ENCODE results near the gene ADAMTS17. TPM values are rescaled to one million over a fixed set of nuclear protein-coding genes. Genes with fewer than 3 reads are reported as not detected.

The ADAMTS17 gene
- total RNA-seq, 4 donors from 2014 or later, result 7.2 to 15.1 (median 8.9) TPM

- Histone ChIP-seq H3K27ac (no peak overlapping the region), H3K9me3 (peaks cover 0 to 15% (median 3%) of the 10 kb centered on the region in 4 donors), H3K36me3 (no peaks in the 10 kb centered on the region), H3K27me3 (no peaks in the 10 kb centered on the region), H3K4me1 (no peaks in the 10 kb centered on the region), H3K4me3 (no peak overlapping the region)
- TF ChIP-seq CTCF (IDR thresholded peaks at IDR 0.05) (no peak), POLR2A (IDR thresholded peaks at IDR 0.05) (no peak)
- DNase-seq, result no peak
Observed at GRCh38 chr15:100167884-100168375, 173.8 kb downstream of the ADAMTS17 start.

- TF ChIP-seq POLR2A (IDR thresholded peaks at IDR 0.05), result no peak
- no peak for TF ChIP-seq CTCF (IDR thresholded peaks at IDR 0.05)
- Histone ChIP-seq H3K27ac (no peak overlapping the region), H3K36me3 (no peaks in the 10 kb centered on the region), H3K4me3 (no peak overlapping the region), H3K4me1 (no peaks in the 10 kb centered on the region), H3K9me3 (peaks cover 0 to 6% (median 0%) of the 10 kb centered on the region in 4 donors), H3K27me3 (no peaks in the 10 kb centered on the region)
- DNase-seq, result no peak
Observed at GRCh38 chr15:100166313-100166712, 175.5 kb downstream of the ADAMTS17 start.

- H3K27me3 ChIP-seq, result no peaks in the 10 kb centered on the region
- TF ChIP-seq POLR2A (IDR thresholded peaks at IDR 0.05) (no peak), CTCF (IDR thresholded peaks at IDR 0.05) (no peak)
- no peak for DNase-seq
Observed at GRCh38 chr15:100163961-100164360, 177.8 kb downstream of the ADAMTS17 start.

GRCh38 chr15:100160953-100161352, 180.8 kb downstream of the ADAMTS17 start:
- H3K4me3 ChIP-seq, result no peak overlapping the region
- TF ChIP-seq POLR2A (IDR thresholded peaks at IDR 0.05), result no peak
- no peak for TF ChIP-seq CTCF (IDR thresholded peaks at IDR 0.05)
- no peak for DNase-seq
- H3K9me3 ChIP-seq, result no peaks in the 10 kb centered on the region
- H3K4me1 ChIP-seq, result no peaks in the 10 kb centered on the region
- no peaks in the 10 kb centered on the region for H3K36me3 ChIP-seq
- no peak overlapping the region for H3K27ac ChIP-seq
- H3K27me3 ChIP-seq, result no peaks in the 10 kb centered on the region

More at GRCh38 chr15:100163961-100164360, 177.8 kb downstream of the ADAMTS17 start:
- H3K9me3 ChIP-seq, result no peaks in the 10 kb centered on the region
- no peak overlapping the region for H3K4me3 ChIP-seq
- no peaks in the 10 kb centered on the region for H3K4me1 ChIP-seq
- H3K36me3 ChIP-seq, result no peaks in the 10 kb centered on the region
- H3K27ac ChIP-seq, result no peak overlapping the region

GRCh38 chr15:100159436-100159835, 182.3 kb downstream of the ADAMTS17 start:
- Histone ChIP-seq H3K27ac (no peak overlapping the region), H3K4me1 (no peaks in the 10 kb centered on the region), H3K36me3 (no peaks in the 10 kb centered on the region), H3K4me3 (no peak overlapping the region), H3K27me3 (no peaks in the 10 kb centered on the region), H3K9me3 (no peaks in the 10 kb centered on the region)
- no peak for TF ChIP-seq CTCF (IDR thresholded peaks at IDR 0.05)
- TF ChIP-seq POLR2A (IDR thresholded peaks at IDR 0.05), result no peak
- DNase-seq, result no peak

GRCh38 chr15:100158356-100158755, 183.4 kb downstream of the ADAMTS17 start:
- H3K27me3 ChIP-seq, result no peaks in the 10 kb centered on the region
- no peak overlapping the region for H3K4me3 ChIP-seq
- H3K9me3 ChIP-seq, result no peaks in the 10 kb centered on the region
- no peaks in the 10 kb centered on the region for H3K4me1 ChIP-seq
- TF ChIP-seq CTCF (IDR thresholded peaks at IDR 0.05) (no peak), POLR2A (IDR thresholded peaks at IDR 0.05) (no peak)
- H3K27ac ChIP-seq, result no peak overlapping the region
- H3K36me3 ChIP-seq, result no peaks in the 10 kb centered on the region
- no peak for DNase-seq
